ENCODE results near the gene FAM193A.
"Not testable (repeated sequence)": the region's sequence is repeated elsewhere in the genome, so short reads cannot be mapped to it uniquely, and the experiment has no call there.

The FAM193A gene

GRCh38 chr4:2695346-2696060, 159.1 kb downstream of the FAM193A start:
- no peak for DNase-seq

GRCh38 chr4:2696423-2696822, 160.0 kb downstream of the FAM193A start:
- DNase-seq = peak in 1 of 2 donors; percentile 74

- DNase-seq = no peak
Observed at GRCh38 chr4:2697995-2698414, 161.6 kb downstream of the FAM193A start.

GRCh38 chr4:2698504-2698903, 162.1 kb downstream of the FAM193A start:
- no peak for DNase-seq

GRCh38 chr4:2698951-2699505, 162.6 kb downstream of the FAM193A start:
- DNase-seq = no peak

GRCh38 chr4:2699534-2699933, 163.1 kb downstream of the FAM193A start:
- no peak for DNase-seq

GRCh38 chr4:2700031-2700430, 163.6 kb downstream of the FAM193A start:
- no peak for DNase-seq

- DNase-seq = no peak
Observed at GRCh38 chr4:2702361-2702760, 165.9 kb downstream of the FAM193A start.

GRCh38 chr4:2702770-2703169, 166.3 kb downstream of the FAM193A start:
- no peak for DNase-seq

GRCh38 chr4:2712261-2712842, 175.9 kb downstream of the FAM193A start:
- DNase-seq = no peak

- no peak for DNase-seq
Observed at GRCh38 chr4:2713337-2713736, 176.9 kb downstream of the FAM193A start.

- DNase-seq = peak; percentile 12 to 35
Observed at GRCh38 chr4:2714061-2714770, 177.8 kb downstream of the FAM193A start.

GRCh38 chr4:2714918-2715317, 178.5 kb downstream of the FAM193A start:
- DNase-seq = no peak

GRCh38 chr4:2715426-2715825, 179.0 kb downstream of the FAM193A start:
- no peak for DNase-seq

GRCh38 chr4:2716236-2716635, 179.8 kb downstream of the FAM193A start:
- no peak for DNase-seq

- no peak for DNase-seq
Observed at GRCh38 chr4:2721586-2721985, 185.1 kb downstream of the FAM193A start.

- no peak for DNase-seq
Observed at GRCh38 chr4:2722033-2722432, 185.6 kb downstream of the FAM193A start.

- no peak for DNase-seq
Observed at GRCh38 chr4:2723751-2724150, 187.3 kb downstream of the FAM193A start.

GRCh38 chr4:2725380-2725779, 188.9 kb downstream of the FAM193A start:
- DNase-seq = no peak

- not testable (repeated sequence) for DNase-seq
Observed at GRCh38 chr4:2726881-2727280, 190.4 kb downstream of the FAM193A start.

GRCh38 chr4:2728221-2728620, 191.8 kb downstream of the FAM193A start:
- DNase-seq = no peak

GRCh38 chr4:2728806-2729532, 192.5 kb downstream of the FAM193A start:
- DNase-seq = no peak

GRCh38 chr4:2729533-2729875, 193.1 kb downstream of the FAM193A start:
- DNase-seq = no peak

All from CD4-positive, alpha-beta T cell treated with Interleukin-1 beta for 1 hour (primary cell).